Fibroblast of lung (primary cell): Measurements from ENCODE around the gene TMEM205. TPM values are rescaled to one million over a fixed set of nuclear protein-coding genes. Genes with fewer than 3 reads are reported as not detected.

Experiments
- DNase-seq, 2 donors: peaks; one replicate each; pipeline versions ENCODE4 v3.0.0 to v3.0.0-alpha.2; 2010; ENCODE audit warnings: low read depth in 2 of 2
- H2AFZ ChIP-seq: 2 replicates; pipeline ENCODE4 v1.5.1; 2012; ENCODE audit warnings: low read length, control low read depth, inconsistent platforms
- H3K27ac ChIP-seq: 2 replicates; pipeline ENCODE4 v1.5.1; 2011; ENCODE audit warnings: low read length, control low read depth; ENCODE audit not compliant: insufficient read depth
- H3K27me3 ChIP-seq: 2 replicates; pipeline ENCODE4 v1.5.1; 2011; ENCODE audit warnings: mild to moderate bottlenecking, low read length; ENCODE audit not compliant: control insufficient read depth, insufficient read depth
- H3K36me3 ChIP-seq: 2 replicates; pipeline ENCODE4 v1.5.1; 2011; ENCODE audit warnings: low read length; ENCODE audit not compliant: control insufficient read depth, insufficient read depth
- H3K4me1 ChIP-seq: 2 replicates; pipeline ENCODE4 v1.5.1; 2011; ENCODE audit warnings: low read length; ENCODE audit not compliant: control insufficient read depth, insufficient read depth; ENCODE audit errors: extremely low read depth
- H3K4me2 ChIP-seq: 2 replicates; pipeline ENCODE4 v1.5.1; 2011; ENCODE audit warnings: low read length, control low read depth; ENCODE audit not compliant: insufficient read depth; ENCODE audit errors: extremely low read depth
- H3K4me3 ChIP-seq, 4 experiments: fragments of 200-600 bp in 1 of 4; sonication (generic) in 1 of 4; replicated peaks in 1 of 4; 2 replicates each; pipeline ENCODE4 v1.5.1; 2011 to 2016; ENCODE audit warnings: low read length in 4 of 4, low read depth in 3 of 4, mild to moderate bottlenecking in 3 of 4, control low read depth in 2 of 4, inconsistent platforms in 1 of 4, mixed read lengths in 1 of 4; ENCODE audit not compliant: insufficient read depth in 1 of 4; ENCODE audit errors: control extremely low read depth in 1 of 4
- H3K79me2 ChIP-seq: 2 replicates; pipeline ENCODE4 v1.5.1; 2012; ENCODE audit warnings: mild to moderate bottlenecking, low read length, inconsistent platforms; ENCODE audit not compliant: control insufficient read depth, insufficient read depth
- H3K9ac ChIP-seq: 2 replicates; pipeline ENCODE4 v1.5.1; 2011; ENCODE audit warnings: mild to moderate bottlenecking, low read length, control low read depth; ENCODE audit not compliant: insufficient read depth
- H3K9me3 ChIP-seq: 2 replicates; pipeline ENCODE4 v1.5.1; 2012; ENCODE audit warnings: low read depth, low read length; ENCODE audit not compliant: control insufficient read depth, insufficient read depth
- H4K20me1 ChIP-seq: 2 replicates; pipeline ENCODE4 v1.5.1; 2011; ENCODE audit warnings: low read length; ENCODE audit not compliant: control insufficient read depth, insufficient read depth; ENCODE audit errors: extremely low read depth
- EZH2 ChIP-seq: IDR thresholded peaks from 2 replicates; pipeline ENCODE4 v1.5.1; 2012; ENCODE audit warnings: low read length, control low read depth, mild to moderate bottlenecking; ENCODE audit errors: missing control alignments
- polyA minus RNA-seq: library from RNA; depleted of rRNA, polyadenylated mRNA; stranded (reverse); fragments of >200 nt; gene quantifications from 2 replicates; pipeline ENCODE4 v1.2.3, GENCODE V29; 2011; ENCODE audit warnings: low replicate concordance
- polyA plus RNA-seq, 2 donors: library from polyadenylated mRNA; depleted of rRNA in 1 of 2; stranded (reverse) in 1 of 2; unstranded in 1 of 2; fragments of >200 nt; gene quantifications; 2 replicates each; pipeline ENCODE4 v1.2.1, GENCODE V29; 2011 to 2012; ENCODE audit warnings: missing spikeins in 1 of 2
- total RNA-seq: library from RNA; depleted of rRNA; stranded (reverse); fragments of >200 nt; gene quantifications from 2 replicates; pipeline ENCODE4 v1.2.1, GENCODE V29; 2014
- TF ChIP-seq, protein P1 (sequence below), 2 donors: IDR thresholded peaks in 1 of 2; conservative IDR thresholded peaks in 1 of 2; 1 replicate in 1 of 2; 2 replicates in 1 of 2; pipeline ENCODE4 v1.5.1; 2011 to 2012; ENCODE audit warnings: low read length in 2 of 2, control low read depth in 1 of 2, inconsistent platforms in 1 of 2, low read depth in 1 of 2, mild to moderate bottlenecking in 1 of 2

Gene TMEM205
- 54.7 and 76.8 TPM in 2 replicates for total RNA-seq
- polyA plus RNA-seq, result 68.4 and 78.6 TPM in 2 replicates
- polyA plus RNA-seq (2012), result 55.2 and 66.9 TPM in 2 replicates
- polyA minus RNA-seq, result 50.4 and 112 TPM in 2 replicates

DNA sequence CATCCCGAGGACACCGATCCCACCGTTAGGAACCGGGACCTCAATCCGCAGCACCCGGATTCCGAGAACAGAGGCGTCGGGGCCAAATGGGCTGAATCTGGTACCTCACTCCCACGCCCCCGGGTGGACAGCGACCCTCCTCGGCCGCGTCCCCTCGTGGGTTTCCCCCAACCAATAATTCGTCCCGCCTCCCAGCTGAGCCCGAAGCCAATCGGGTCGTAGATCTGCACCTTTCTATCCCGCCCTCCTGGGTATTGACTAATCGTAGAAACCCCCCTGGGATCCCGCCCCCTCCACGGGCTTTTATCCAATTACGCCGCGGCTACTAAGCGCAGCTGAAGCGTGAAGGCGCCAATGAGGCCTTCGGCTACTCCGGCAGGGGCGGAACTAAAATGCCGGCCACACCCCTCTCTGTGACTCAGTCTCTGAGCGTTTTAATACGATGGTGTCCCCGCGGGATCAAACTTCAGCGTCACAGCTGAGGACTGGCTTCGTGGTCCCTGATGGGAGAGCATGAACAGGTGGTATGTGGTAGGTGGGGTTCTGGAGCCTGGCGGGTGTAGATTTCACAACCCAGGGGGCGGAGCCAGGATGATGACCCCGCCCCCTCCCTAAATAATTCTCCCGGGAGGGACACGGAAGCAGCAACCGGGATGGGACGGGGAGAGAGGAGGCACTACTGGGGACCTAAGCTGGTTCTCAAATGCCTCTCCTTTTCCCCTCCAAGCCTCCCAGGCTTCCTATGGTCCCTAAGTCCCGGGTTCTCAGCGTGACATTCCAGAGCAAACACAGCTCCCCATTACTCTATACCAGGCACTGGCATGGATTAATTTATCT is at the start of gene TMEM205, which contains the start of gene CCDC159:
TSS of gene TMEM205 (minus strand) at position 165 of the 837 bp plus-strand sequence. CDS start 649 bp downstream, outside the sequence.
TSS of gene CCDC159 (plus strand) at position 416 of the 837 bp plus-strand sequence. CDS start at position 504, 88 bp downstream.
- peak within 1 kb of the TSS; percentile 85 for H3K27ac ChIP-seq
- peak within 1 kb of the TSS; percentile 73 for H3K9ac ChIP-seq
- TF ChIP-seq, protein P1, sequence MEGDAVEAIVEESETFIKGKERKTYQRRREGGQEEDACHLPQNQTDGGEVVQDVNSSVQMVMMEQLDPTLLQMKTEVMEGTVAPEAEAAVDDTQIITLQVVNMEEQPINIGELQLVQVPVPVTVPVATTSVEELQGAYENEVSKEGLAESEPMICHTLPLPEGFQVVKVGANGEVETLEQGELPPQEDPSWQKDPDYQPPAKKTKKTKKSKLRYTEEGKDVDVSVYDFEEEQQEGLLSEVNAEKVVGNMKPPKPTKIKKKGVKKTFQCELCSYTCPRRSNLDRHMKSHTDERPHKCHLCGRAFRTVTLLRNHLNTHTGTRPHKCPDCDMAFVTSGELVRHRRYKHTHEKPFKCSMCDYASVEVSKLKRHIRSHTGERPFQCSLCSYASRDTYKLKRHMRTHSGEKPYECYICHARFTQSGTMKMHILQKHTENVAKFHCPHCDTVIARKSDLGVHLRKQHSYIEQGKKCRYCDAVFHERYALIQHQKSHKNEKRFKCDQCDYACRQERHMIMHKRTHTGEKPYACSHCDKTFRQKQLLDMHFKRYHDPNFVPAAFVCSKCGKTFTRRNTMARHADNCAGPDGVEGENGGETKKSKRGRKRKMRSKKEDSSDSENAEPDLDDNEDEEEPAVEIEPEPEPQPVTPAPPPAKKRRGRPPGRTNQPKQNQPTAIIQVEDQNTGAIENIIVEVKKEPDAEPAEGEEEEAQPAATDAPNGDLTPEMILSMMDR (conservative IDR thresholded peaks at IDR 0.05 in 1 of 2, IDR thresholded peaks at IDR 0.05 in 1 of 2; ENCODE audit: low read depth in 1 of 2, low read length in 2 of 2), result no peak
- TF ChIP-seq EZH2, result no peak
- no peaks in the 10 kb centered on the region for H3K9me3 ChIP-seq
- no peaks in the 10 kb centered on the region for H4K20me1 ChIP-seq
- no peaks in the 10 kb centered on the region for H3K79me2 ChIP-seq
- peak within 1 kb of the TSS; percentile 89 for H2AFZ ChIP-seq
- peaks cover 11% of the 10 kb centered on the region for H3K4me1 ChIP-seq
- no peaks in the 10 kb centered on the region for H3K27me3 ChIP-seq
- peaks cover 2% of the 10 kb centered on the region for H3K36me3 ChIP-seq
- peak within 1 kb of the TSS; percentile 66 to 90 (median 84) for H3K4me3 ChIP-seq
- DNase-seq, result peak; percentile 99
- H3K4me2 ChIP-seq, result peak within 1 kb of the TSS; percentile 95

DNA sequence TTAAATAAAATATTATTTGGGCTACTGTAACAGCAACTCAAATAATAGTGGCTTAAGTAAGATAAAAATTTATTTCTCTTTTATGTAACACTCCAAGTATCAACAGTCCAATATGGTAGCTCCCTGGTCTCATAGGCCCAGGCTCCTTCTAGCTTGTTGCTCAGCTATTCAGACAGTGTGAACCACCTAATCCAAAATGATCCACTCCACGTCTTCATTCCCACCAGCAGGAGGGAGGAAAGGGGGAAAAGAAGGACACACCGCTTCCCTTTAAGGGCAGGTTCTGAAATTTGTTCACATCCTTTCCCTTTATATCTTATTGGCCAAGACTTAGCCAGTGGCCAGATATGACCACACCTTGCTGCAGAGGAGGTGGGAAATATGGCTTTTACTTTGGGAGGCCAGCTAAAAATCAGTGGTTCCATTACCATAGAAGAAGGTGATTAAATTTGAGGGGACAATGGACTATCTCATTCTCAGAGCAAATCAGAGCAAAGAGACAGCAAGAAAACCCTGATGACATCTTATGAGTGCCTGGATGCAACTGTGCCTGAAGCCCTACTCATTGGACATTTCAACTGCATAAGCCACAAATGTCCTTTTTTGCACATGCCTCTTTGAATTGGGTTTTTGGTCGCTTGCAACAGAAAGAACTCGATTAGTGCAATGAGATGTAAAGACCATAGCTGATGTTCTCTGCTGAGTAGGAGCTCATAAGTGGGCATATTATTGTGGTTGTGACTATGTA is 45.0 kb upstream of the TMEM205 start:
- DNase-seq, result no peak
- no peak overlapping the region for H3K9ac ChIP-seq

More for the DNA sequence above, 45.0 kb upstream of the TMEM205 start:
- H2AFZ ChIP-seq, result no peak overlapping the region
- no peaks in the 10 kb centered on the region for H3K4me1 ChIP-seq
- H3K4me3 ChIP-seq, result no peak overlapping the region
- TF ChIP-seq EZH2, result no peak
- TF ChIP-seq, protein P1 (conservative IDR thresholded peaks at IDR 0.05 in 1 of 2, IDR thresholded peaks at IDR 0.05 in 1 of 2; ENCODE audit: low read depth in 1 of 2, low read length in 2 of 2), result no peak
- H3K27ac ChIP-seq, result no peak overlapping the region
- H3K27me3 ChIP-seq, result no peaks in the 10 kb centered on the region
- H4K20me1 ChIP-seq, result no peaks in the 10 kb centered on the region
- no peaks in the 10 kb centered on the region for H3K9me3 ChIP-seq
- no peaks in the 10 kb centered on the region for H3K79me2 ChIP-seq
- H3K36me3 ChIP-seq, result no peaks in the 10 kb centered on the region
- no peak overlapping the region for H3K4me2 ChIP-seq
